Keratinocyte (primary cell): ENCODE measurements around the gene MMP12. TPM values are rescaled to one million over a fixed set of nuclear protein-coding genes. Genes with fewer than 3 reads are reported as not detected.
"Not testable (repeated sequence)": the region's sequence is repeated elsewhere in the genome, so short reads cannot be mapped to it uniquely, and the experiment has no call there.

Experiments used
- DNase-seq: peaks from one replicate; pipeline ENCODE4 v3.0.0-alpha.2; 2011; ENCODE audit warnings: low read depth, missing footprints, low spot score
- FAIRE-seq: peaks from 2 replicates; lab custom pipeline; 2011; peaks lifted over from hg19 to GRCh38; lab: Jason Lieb, UNC
- H2AFZ ChIP-seq: 2 replicates; pipeline ENCODE4 v1.6.0; 2012; ENCODE audit warnings: low read length, control low read depth, inconsistent platforms; ENCODE audit not compliant: control insufficient read depth
- H3K27ac ChIP-seq: 2 replicates; pipeline ENCODE4 v1.5.1; 2011; ENCODE audit warnings: low read length; ENCODE audit not compliant: control insufficient read depth, insufficient read depth
- H3K27me3 ChIP-seq: 3 replicates; pipeline ENCODE4 v1.6.0; 2011; ENCODE audit warnings: low read length; ENCODE audit not compliant: control insufficient read depth, insufficient read depth; ENCODE audit errors: extremely low read depth
- H3K36me3 ChIP-seq, 2 experiments: 2 replicates in 1 of 2; 3 replicates in 1 of 2; pipeline ENCODE4 v1.5.1; 2011; ENCODE audit warnings: low read length in 2 of 2, mild to moderate bottlenecking in 1 of 2; ENCODE audit not compliant: control insufficient read depth in 2 of 2, insufficient read depth in 2 of 2; ENCODE audit errors: extremely low read depth in 1 of 2
- H3K4me1 ChIP-seq: 3 replicates; pipeline ENCODE4 v1.5.1; 2011; ENCODE audit warnings: low read length; ENCODE audit not compliant: control insufficient read depth, insufficient read depth; ENCODE audit errors: extremely low read depth
- H3K4me2 ChIP-seq: 3 replicates; pipeline ENCODE4 v1.6.0; 2011; ENCODE audit warnings: low read depth, low read length; ENCODE audit not compliant: control insufficient read depth, insufficient read depth; ENCODE audit errors: extremely low read depth
- H3K4me3 ChIP-seq, 3 experiments: fragments of 200-600 bp in 1 of 3; sonication (generic) in 1 of 3; 2 replicates in 2 of 3; 3 replicates in 1 of 3; pipeline ENCODE4 v1.5.1; 2011 to 2016; ENCODE audit warnings: low read length in 3 of 3, mild to moderate bottlenecking in 3 of 3, control low read depth in 2 of 3, inconsistent platforms in 1 of 3, low read depth in 1 of 3, mixed read lengths in 1 of 3, mixed run types in 1 of 3, moderate library complexity in 1 of 3; ENCODE audit not compliant: control insufficient read depth in 2 of 3, insufficient read depth in 2 of 3; ENCODE audit errors: extremely low read depth in 1 of 3
- H3K79me2 ChIP-seq: 2 replicates; pipeline ENCODE4 v1.6.0; 2012; ENCODE audit warnings: low read length; ENCODE audit not compliant: control insufficient read depth, insufficient read depth
- H3K9ac ChIP-seq: 3 replicates; pipeline ENCODE4 v1.6.0; 2011; ENCODE audit warnings: low read length; ENCODE audit not compliant: control insufficient read depth, insufficient read depth; ENCODE audit errors: extremely low read depth
- H3K9me1 ChIP-seq: 3 replicates; pipeline ENCODE4 v1.6.0; 2011; ENCODE audit warnings: low read length; ENCODE audit not compliant: control insufficient read depth, insufficient read depth; ENCODE audit errors: extremely low read depth
- H3K9me3 ChIP-seq: 2 replicates; pipeline ENCODE4 v1.5.1; 2012; ENCODE audit warnings: low read depth, low read length; ENCODE audit not compliant: control insufficient read depth
- H4K20me1 ChIP-seq: 3 replicates; pipeline ENCODE4 v1.6.0; 2011; ENCODE audit warnings: low read length; ENCODE audit not compliant: control insufficient read depth, insufficient read depth; ENCODE audit errors: extremely low read depth
- CTCF ChIP-seq, 3 experiments: IDR thresholded peaks in 1 of 3; conservative IDR thresholded peaks in 1 of 3; optimal IDR thresholded peaks in 1 of 3; 2 replicates in 2 of 3; 3 replicates in 1 of 3; pipeline versions ENCODE3 to v1.5.1; 2011; ENCODE audit warnings: low read length in 3 of 3, mild to moderate bottlenecking in 3 of 3, moderate library complexity in 2 of 3, control low read depth in 1 of 3, inconsistent platforms in 1 of 3; ENCODE audit not compliant: insufficient read depth in 2 of 3; ENCODE audit errors: extremely low read depth in 1 of 3
- EZH2 ChIP-seq: IDR thresholded peaks from one replicate; pipeline ENCODE4 v1.6.1; 2012; ENCODE audit warnings: inconsistent platforms, mild to moderate bottlenecking, low read length, moderate library complexity
- dilution Hi-C: fragments of 300-500 bp; cut with MboI; formaldehyde crosslinking; loops from one replicate; pipeline ENCODE4 v1.7.0; 2020; ENCODE audit warnings: low sequenced_read_pairs; ENCODE audit not compliant: extremely low pct_ligation_motif_present
- polyA plus RNA-seq, 5 experiments: library from polyadenylated mRNA; depleted of rRNA in 3 of 5; stranded (reverse) in 3 of 5; stranded (forward) in 1 of 5; unstranded in 1 of 5; fragments of >200 nt; gene quantifications; 1 replicate in 1 of 5; 2 replicates in 3 of 5; 3 replicates in 1 of 5; pipeline versions ENCODE4 v1.2.1 to v1.2.3, GENCODE V29; 2011 to 2012; ENCODE audit warnings: missing spikeins in 2 of 5, low read depth in 1 of 5, low replicate concordance in 1 of 5

The MMP12 gene
- polyA plus RNA-seq, 1 donor (not counting 4 experiments of a cell fraction or from before 2014, with no cell fraction given) = 0.05 TPM

- no peaks in the 10 kb centered on the region for H3K9me1 ChIP-seq
- no peak for TF ChIP-seq CTCF (optimal IDR thresholded peaks at IDR 0.05 in 1 of 3, IDR thresholded peaks at IDR 0.05 in 1 of 3, conservative IDR thresholded peaks at IDR 0.05 in 1 of 3; ENCODE audit: extremely low read depth in 1 of 3, insufficient read depth in 2 of 3, low read length in 3 of 3)
- TF ChIP-seq EZH2 = no peak
- no peaks in the 10 kb centered on the region for H4K20me1 ChIP-seq
- H3K4me2 ChIP-seq = no peak overlapping the region
- H3K27ac ChIP-seq = no peak overlapping the region
- no peaks in the 10 kb centered on the region for H3K79me2 ChIP-seq
- no peak overlapping the region for H3K4me3 ChIP-seq
- no peaks in the 10 kb centered on the region for H3K27me3 ChIP-seq
- FAIRE-seq = no peak
- dilution Hi-C loops = no loop called here
- no peaks in the 10 kb centered on the region for H3K9me3 ChIP-seq
- H3K36me3 ChIP-seq = no peaks in the 10 kb centered on the region
- H3K9ac ChIP-seq = no peak overlapping the region
- DNase-seq = no peak
- H2AFZ ChIP-seq = no peak overlapping the region
- peaks cover 10% of the 10 kb centered on the region for H3K4me1 ChIP-seq
Observed at GRCh38 chr11:102878595-102878994, 3.8 kb upstream of the MMP12 start.

- H2AFZ ChIP-seq, H3K4me2 ChIP-seq, H3K4me1 ChIP-seq, H3K9me1 ChIP-seq, H3K36me3 ChIP-seq, H4K20me1 ChIP-seq, H3K79me2 ChIP-seq, DNase-seq, H3K4me3 ChIP-seq, H3K9me3 ChIP-seq, H3K27me3 ChIP-seq, H3K27ac ChIP-seq, H3K9ac ChIP-seq, dilution Hi-C loops: not testable (repeated sequence)
- FAIRE-seq = peak; percentile 17
Observed at GRCh38 chr11:102869354-102869964, 5.3 kb downstream of the MMP12 start.

GRCh38 chr11:102868339-102868738 lies 6.4 kb downstream of the MMP12 start:
- H3K27ac ChIP-seq = no peak overlapping the region
- no peaks in the 10 kb centered on the region for H4K20me1 ChIP-seq
- dilution Hi-C loops = no loop called here
- H3K9ac ChIP-seq = no peak overlapping the region
- H3K79me2 ChIP-seq = no peaks in the 10 kb centered on the region
- no peak for FAIRE-seq
- H3K9me3 ChIP-seq = no peaks in the 10 kb centered on the region
- no peak overlapping the region for H3K4me2 ChIP-seq
- DNase-seq = no peak
- no peaks in the 10 kb centered on the region for H3K4me1 ChIP-seq
- H3K36me3 ChIP-seq = no peaks in the 10 kb centered on the region
- H3K9me1 ChIP-seq = no peaks in the 10 kb centered on the region
- TF ChIP-seq CTCF (optimal IDR thresholded peaks at IDR 0.05 in 1 of 3, IDR thresholded peaks at IDR 0.05 in 1 of 3, conservative IDR thresholded peaks at IDR 0.05 in 1 of 3; ENCODE audit: extremely low read depth in 1 of 3, insufficient read depth in 2 of 3, low read length in 3 of 3) (no peak), EZH2 (no peak)
- no peak overlapping the region for H3K4me3 ChIP-seq
- H2AFZ ChIP-seq = no peak overlapping the region
- H3K27me3 ChIP-seq = no peaks in the 10 kb centered on the region
